ENCODE data around the gene SPAG6. TPM values are rescaled to one million over a fixed set of nuclear protein-coding genes. Genes with fewer than 3 reads are reported as not detected.

The SPAG6 gene
- total RNA-seq, 2 experiments from 2014 or later: not detected

- Mint-ChIP-seq H3K36me3 (ENCODE audit: low read depth) (peaks cover 2% of the 10 kb centered on the region), H3K4me1 (ENCODE audit: low read depth) (peaks cover 47% of the 10 kb centered on the region), H3K27me3 (no peaks in the 10 kb centered on the region), H3K27ac (peak overlapping the region; percentile 95), H3K9me3 (no peaks in the 10 kb centered on the region), H3K4me3 (peak overlapping the region; percentile 88)
- intact Hi-C loops (cut with micrococcal nuclease): loop anchor here (5.0 to 10.0 kb wide), 3 partner anchors 73 to 433 kb away; partner anchors contain the start of genes BMI1 and DNAJC1
- CTCF ChIA-PET: interaction anchor here (0.9 to 1.1 kb wide), 2 partner anchors 552 to 851 kb away, joined by 3 read pairs; no protein-coding TSS in a partner anchor
- ATAC-seq (peak; percentile 14), DNase-seq (peak; percentile 44)
- POLR2A ChIA-PET: interaction anchor here (0.7 to 3.2 kb wide), 11 partner anchors 8 to 147 kb away, joined by 3 to 15 read pairs (median 4); partner anchors contain the start of gene COMMD3
- TF ChIP-seq, protein P1, sequence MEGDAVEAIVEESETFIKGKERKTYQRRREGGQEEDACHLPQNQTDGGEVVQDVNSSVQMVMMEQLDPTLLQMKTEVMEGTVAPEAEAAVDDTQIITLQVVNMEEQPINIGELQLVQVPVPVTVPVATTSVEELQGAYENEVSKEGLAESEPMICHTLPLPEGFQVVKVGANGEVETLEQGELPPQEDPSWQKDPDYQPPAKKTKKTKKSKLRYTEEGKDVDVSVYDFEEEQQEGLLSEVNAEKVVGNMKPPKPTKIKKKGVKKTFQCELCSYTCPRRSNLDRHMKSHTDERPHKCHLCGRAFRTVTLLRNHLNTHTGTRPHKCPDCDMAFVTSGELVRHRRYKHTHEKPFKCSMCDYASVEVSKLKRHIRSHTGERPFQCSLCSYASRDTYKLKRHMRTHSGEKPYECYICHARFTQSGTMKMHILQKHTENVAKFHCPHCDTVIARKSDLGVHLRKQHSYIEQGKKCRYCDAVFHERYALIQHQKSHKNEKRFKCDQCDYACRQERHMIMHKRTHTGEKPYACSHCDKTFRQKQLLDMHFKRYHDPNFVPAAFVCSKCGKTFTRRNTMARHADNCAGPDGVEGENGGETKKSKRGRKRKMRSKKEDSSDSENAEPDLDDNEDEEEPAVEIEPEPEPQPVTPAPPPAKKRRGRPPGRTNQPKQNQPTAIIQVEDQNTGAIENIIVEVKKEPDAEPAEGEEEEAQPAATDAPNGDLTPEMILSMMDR (IDR thresholded peaks at IDR 0.05): no peak
Observed at GRCh38 chr10:22437620-22438588, 92.6 kb downstream of the SPAG6 start.

DNA sequence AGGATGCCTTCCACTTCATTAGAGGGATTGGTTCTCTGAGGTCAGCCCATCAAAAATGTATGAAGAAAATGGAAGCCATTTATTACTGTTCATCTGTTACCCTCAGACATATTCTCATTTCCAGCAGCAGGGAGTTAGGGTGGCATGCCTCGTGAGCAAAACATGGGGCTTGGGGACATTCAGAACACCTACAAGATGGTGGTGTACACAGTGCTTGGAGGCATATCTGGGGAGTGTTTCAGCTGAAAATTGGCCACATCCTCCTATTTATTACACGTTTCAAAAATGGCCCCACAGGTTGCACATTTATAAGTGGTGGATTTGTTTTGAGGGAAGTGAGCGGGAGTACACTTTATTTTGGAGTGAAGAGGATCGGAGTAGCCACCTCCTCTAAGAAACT is 93.4 kb downstream of the SPAG6 start:
- intact Hi-C loops (cut with micrococcal nuclease): loop anchor here (5.0 to 10.0 kb wide), 3 partner anchors 74 to 434 kb away; partner anchors contain the start of genes BMI1 and DNAJC1
- no peaks in the 10 kb centered on the region for H3K9me3 Mint-ChIP-seq
- peaks cover 2% of the 10 kb centered on the region for H3K36me3 Mint-ChIP-seq (ENCODE audit: low read depth)
- TF ChIP-seq, protein P1 (IDR thresholded peaks at IDR 0.05): no peak
- ChIA-PET CTCF (interaction anchor here (0.9 to 1.1 kb wide), 2 partner anchors 551 to 851 kb away, joined by 3 read pairs; no protein-coding TSS in a partner anchor), POLR2A (interaction anchor here (1.0 to 3.2 kb wide), 2 partner anchors 12 to 123 kb away, joined by 3 to 15 read pairs; partner anchors contain the start of gene COMMD3)
- H3K27ac Mint-ChIP-seq: peak overlapping the region; percentile 52
- ATAC-seq (no peak), DNase-seq (no peak)
- no peaks in the 10 kb centered on the region for H3K27me3 Mint-ChIP-seq
- H3K4me3 Mint-ChIP-seq: peak overlapping the region; percentile 88
- peaks cover 46% of the 10 kb centered on the region for H3K4me1 Mint-ChIP-seq (ENCODE audit: low read depth)

DNA sequence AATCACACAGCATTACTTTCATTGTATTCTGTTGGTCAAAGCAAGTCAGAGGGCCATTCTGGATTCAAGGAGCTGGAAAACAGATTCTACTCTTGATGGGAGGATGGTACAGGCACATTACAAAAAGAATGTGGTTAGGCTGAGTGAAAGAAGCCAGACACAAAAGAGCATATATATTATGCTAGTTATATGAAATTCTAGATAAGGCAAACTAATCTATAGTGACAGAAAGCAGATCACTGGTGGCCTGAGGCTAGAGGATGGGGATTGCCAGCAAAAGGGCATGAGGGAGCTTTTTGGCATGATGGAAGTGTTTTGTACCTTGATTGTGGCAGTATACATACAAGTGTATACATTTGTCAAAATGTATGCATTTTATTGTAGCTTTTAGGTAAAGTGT is 96.8 kb downstream of the SPAG6 start:
- intact Hi-C loops (cut with micrococcal nuclease): loop anchor here (10.0 kb wide), 1 partner anchor 543 kb away; no protein-coding TSS in a partner anchor
- no peak for DNase-seq
- CTCF ChIA-PET: interaction anchor here (1.3 kb wide), 1 partner anchor 16 kb away, joined by 3 read pairs; no protein-coding TSS in a partner anchor

DNA sequence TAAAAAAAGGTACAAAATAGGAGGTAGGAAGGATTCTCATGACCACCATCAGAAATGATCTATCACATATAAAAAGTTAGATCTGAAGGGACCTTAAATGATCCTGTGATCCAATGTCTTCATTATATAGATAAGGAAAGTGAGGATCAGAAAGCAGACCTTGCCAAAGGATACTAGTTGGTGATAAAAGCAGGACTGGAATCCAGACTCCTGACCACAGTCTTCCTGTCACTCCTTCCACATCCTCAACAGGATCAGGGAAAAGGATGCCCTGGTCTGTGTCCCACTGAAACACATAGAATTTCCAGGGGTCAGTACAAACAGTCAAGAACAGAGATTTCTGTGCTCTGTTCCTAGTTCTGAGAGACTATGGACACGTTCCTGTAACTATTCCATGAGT is 97.2 kb downstream of the SPAG6 start:
- Mint-ChIP-seq H3K27ac (no peak overlapping the region), H3K36me3 (ENCODE audit: low read depth) (no peaks in the 10 kb centered on the region), H3K4me1 (ENCODE audit: low read depth) (peaks cover 22% of the 10 kb centered on the region), H3K27me3 (no peaks in the 10 kb centered on the region), H3K4me3 (no peak overlapping the region), H3K9me3 (no peaks in the 10 kb centered on the region)
- intact Hi-C loops (cut with micrococcal nuclease): loop anchor here (10.0 kb wide), 1 partner anchor 542 kb away; no protein-coding TSS in a partner anchor
- ChIA-PET CTCF (no interaction called here), POLR2A (no interaction called here)
- DNase-seq: no peak
- no peak for ATAC-seq
- TF ChIP-seq, protein P1 (IDR thresholded peaks at IDR 0.05): no peak

More for the DNA sequence above, 96.8 kb downstream of the SPAG6 start:
- no peaks in the 10 kb centered on the region for H3K27me3 Mint-ChIP-seq
- peaks cover 22% of the 10 kb centered on the region for H3K4me1 Mint-ChIP-seq (ENCODE audit: low read depth)
- H3K9me3 Mint-ChIP-seq: no peaks in the 10 kb centered on the region
- no peak overlapping the region for H3K4me3 Mint-ChIP-seq
- H3K36me3 Mint-ChIP-seq (ENCODE audit: low read depth): no peaks in the 10 kb centered on the region
- no peak for ATAC-seq
- no peak overlapping the region for H3K27ac Mint-ChIP-seq
- POLR2A ChIA-PET: no interaction called here
- TF ChIP-seq, protein P1 (IDR thresholded peaks at IDR 0.05): no peak

All from activated CD8-positive, alpha-beta T cell treated with anti-CD3 and anti-CD28 coated beads for 36 hours (primary cell).